Measurements from ENCODE around the gene GPR135. TPM values are rescaled to one million over a fixed set of nuclear protein-coding genes. Genes with fewer than 3 reads are reported as not detected.
A peak's percentile ranks its signal among the peaks of the same experiment; 100 is the strongest.

GPR135 gene
- total and polyA plus RNA-seq, 3 experiments from 2014 or later = 0.64 to 0.90 (median 0.73) TPM

DNA sequence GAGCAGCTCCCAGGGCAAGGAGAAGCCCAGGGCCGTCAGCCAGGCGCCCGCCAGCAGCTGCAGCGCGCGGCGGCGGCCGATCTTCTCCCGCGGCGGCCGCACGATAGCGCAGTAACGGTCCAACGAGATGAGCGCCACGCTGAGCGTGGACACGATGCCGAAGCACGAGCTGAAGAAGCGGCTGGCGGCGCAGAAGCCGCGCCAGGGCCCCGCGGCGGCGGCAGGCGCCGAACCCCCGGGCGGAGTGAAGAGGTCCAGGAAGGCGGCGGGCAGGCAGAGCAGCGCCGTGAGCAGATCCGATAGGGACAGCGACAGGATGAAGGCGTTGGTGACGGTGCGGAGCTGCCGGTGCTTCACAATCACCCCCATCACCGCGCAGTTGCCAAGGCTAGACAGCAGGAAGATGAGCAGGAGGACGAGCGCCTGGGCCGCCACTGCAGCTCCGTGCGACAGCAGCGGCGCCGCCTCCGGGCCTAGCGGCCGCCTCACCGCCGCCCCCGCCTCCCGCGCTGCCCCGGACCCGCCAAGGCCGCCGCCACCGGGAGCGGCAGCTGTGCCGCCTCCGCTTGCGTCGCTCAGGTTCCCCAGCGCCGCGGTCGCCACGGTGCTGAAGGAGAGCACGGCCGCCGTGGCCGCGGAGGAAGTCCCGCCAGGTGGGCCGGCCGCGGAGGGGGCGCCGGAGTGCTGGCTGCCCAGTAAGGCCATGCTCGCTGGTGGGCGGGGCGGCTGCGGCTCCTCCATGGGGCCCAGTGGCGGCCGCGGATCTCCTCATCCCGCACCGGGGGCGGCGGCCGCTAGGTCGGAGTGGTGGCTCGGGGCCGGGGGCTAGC lies 479 bp downstream of the GPR135 start:
- Histone ChIP-seq H3K4me3 (ENCODE audit: low read length) (peak overlapping the region; percentile 55), H3K27me3 (ENCODE audit: insufficient read depth, low read length, poor library complexity, severe bottlenecking) (no peaks in the 10 kb centered on the region), H3K4me1 (ENCODE audit: insufficient read depth, low read length) (peaks cover 9% of the 10 kb centered on the region), H3K9me3 (ENCODE audit: low read length) (no peaks in the 10 kb centered on the region), H3K36me3 (ENCODE audit: insufficient read depth, low read length) (no peaks in the 10 kb centered on the region), H3K27ac (ENCODE audit: low read depth, low read length) (peak overlapping the region; percentile 25)
- ChIA-PET CTCF (interaction anchor here (1.5 to 3.3 kb wide), 2 partner anchors 19 to 21 kb away, joined by 4 to 15 read pairs; partner anchors contain the start of genes JKAMP and L3HYPDH), POLR2A (interaction anchor here (1.0 to 3.6 kb wide), 2 partner anchors 19 to 783 kb away, joined by 3 to 24 read pairs; partner anchors contain the start of genes JKAMP and L3HYPDH)
- DNase-seq = peak; percentile 39 to 76 (median 60)
- Mint-ChIP-seq H3K4me3 (peak overlapping the region; percentile 88 to 95 (median 89)), H3K36me3 (peaks cover 0 to 2% (median 1%) of the 10 kb centered on the region in 3 donors), H3K27ac (peak overlapping the region in 7 of 8 donors; percentile 84 to 93 (median 91)), H3K9me3 (no peaks in the 10 kb centered on the region), H3K27me3 (peaks cover 0 to 7% of the 10 kb centered on the region in 2 donors), H3K4me1 (peaks cover 6 to 21% (median 12%) of the 10 kb centered on the region in 3 donors)

DNA sequence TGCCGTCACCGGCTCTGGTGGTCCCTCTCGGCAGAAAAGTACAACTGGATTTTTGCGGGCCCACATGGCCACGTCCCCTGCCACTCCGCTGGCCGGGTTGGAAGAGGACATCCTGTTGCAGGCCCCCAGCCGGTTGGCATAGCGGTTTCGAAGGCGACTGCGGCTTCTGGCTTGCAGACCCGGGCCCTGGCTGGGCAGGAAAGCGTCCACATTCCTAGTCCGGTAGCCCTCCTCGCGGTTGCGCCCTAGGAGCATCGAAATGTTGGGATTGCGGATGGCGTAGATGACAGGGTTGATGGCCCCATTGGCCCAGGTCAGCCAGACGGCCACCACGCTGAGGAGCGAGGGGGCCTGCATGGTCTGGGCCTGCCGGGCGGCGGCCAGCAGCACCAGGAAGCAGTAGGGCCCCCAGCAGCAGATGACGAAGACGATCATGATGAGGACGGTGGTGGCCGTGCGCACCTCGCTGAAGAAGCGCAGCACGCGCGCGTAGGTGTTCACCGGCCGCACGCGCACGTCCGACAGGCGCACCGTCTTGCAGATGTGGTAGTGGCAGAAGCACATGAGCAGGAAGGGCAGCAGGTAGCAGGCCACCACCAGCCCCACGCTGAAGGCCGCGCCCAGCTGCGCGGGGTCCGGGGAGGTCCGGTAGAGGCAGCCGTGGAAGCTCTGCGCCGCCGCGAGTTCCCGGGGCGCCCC lies 1.2 kb downstream of the GPR135 start:
- Mint-ChIP-seq H3K9me3 (no peaks in the 10 kb centered on the region), H3K27ac (peak overlapping the region; percentile 62 to 92 (median 82)), H3K4me1 (peaks cover 6 to 21% (median 12%) of the 10 kb centered on the region in 3 donors), H3K36me3 (peaks cover 0 to 2% (median 1%) of the 10 kb centered on the region in 3 donors), H3K4me3 (peak overlapping the region; percentile 88 to 95 (median 88)), H3K27me3 (peaks cover 0 to 7% of the 10 kb centered on the region in 2 donors)
- peak overlapping the region; percentile 25 for H3K27ac ChIP-seq (ENCODE audit: low read depth, low read length)
- ChIA-PET POLR2A (interaction anchor here (3.6 kb wide), 1 partner anchor 20 kb away, joined by 24 read pairs; the partner anchor contains the start of genes JKAMP and L3HYPDH), CTCF (interaction anchor here (1.3 to 3.3 kb wide), 3 partner anchors 19 to 275 kb away, joined by 3 to 15 read pairs (median 4); partner anchors contain the start of genes DAAM1, JKAMP and L3HYPDH)
- no peaks in the 10 kb centered on the region for H3K27me3 ChIP-seq (ENCODE audit: insufficient read depth, low read length, poor library complexity, severe bottlenecking)
- peak overlapping the region; percentile 55 for H3K4me3 ChIP-seq (ENCODE audit: low read length)
- H3K9me3 ChIP-seq (ENCODE audit: low read length) = no peaks in the 10 kb centered on the region
- H3K4me1 ChIP-seq (ENCODE audit: insufficient read depth, low read length) = peaks cover 9% of the 10 kb centered on the region
- no peaks in the 10 kb centered on the region for H3K36me3 ChIP-seq (ENCODE audit: insufficient read depth, low read length)
- peak in 2 of 5 donors; percentile 15 to 49 for DNase-seq

- DNase-seq = no peak
- Histone ChIP-seq H3K9me3 (ENCODE audit: low read length) (no peaks in the 10 kb centered on the region), H3K4me1 (ENCODE audit: insufficient read depth, low read length) (peaks cover 9% of the 10 kb centered on the region), H3K36me3 (ENCODE audit: insufficient read depth, low read length) (no peaks in the 10 kb centered on the region), H3K27me3 (ENCODE audit: insufficient read depth, low read length, poor library complexity, severe bottlenecking) (no peaks in the 10 kb centered on the region), H3K27ac (ENCODE audit: low read depth, low read length) (no peak overlapping the region), H3K4me3 (ENCODE audit: low read length) (no peak overlapping the region)
- H3K4me3 Mint-ChIP-seq = no peak overlapping the region
- ChIA-PET CTCF (no interaction called here), POLR2A (no interaction called here)
- peaks cover 0 to 1% (median 0%) of the 10 kb centered on the region in 5 donors for H3K9me3 Mint-ChIP-seq
- H3K4me1 Mint-ChIP-seq = peaks cover 6 to 21% (median 12%) of the 10 kb centered on the region in 3 donors
- peaks cover 0 to 12% of the 10 kb centered on the region in 2 donors for H3K27me3 Mint-ChIP-seq
- no peak overlapping the region for H3K27ac Mint-ChIP-seq
- H3K36me3 Mint-ChIP-seq = peaks cover 6 to 11% (median 9%) of the 10 kb centered on the region in 3 donors
Observed at GRCh38 chr14:59461891-59462290, 3.3 kb downstream of the GPR135 start.

- POLR2A ChIA-PET = no interaction called here
- Histone ChIP-seq H3K36me3 (ENCODE audit: insufficient read depth, low read length) (no peaks in the 10 kb centered on the region), H3K4me3 (ENCODE audit: low read length) (no peak overlapping the region), H3K27me3 (ENCODE audit: insufficient read depth, low read length, poor library complexity, severe bottlenecking) (no peaks in the 10 kb centered on the region), H3K9me3 (ENCODE audit: low read length) (no peaks in the 10 kb centered on the region), H3K4me1 (ENCODE audit: insufficient read depth, low read length) (peaks cover 9% of the 10 kb centered on the region), H3K27ac (ENCODE audit: low read depth, low read length) (no peak overlapping the region)
- Mint-ChIP-seq H3K4me1 (peaks cover 4 to 13% (median 7%) of the 10 kb centered on the region in 3 donors), H3K27ac (no peak overlapping the region), H3K27me3 (peaks cover 1 to 13% of the 10 kb centered on the region in 2 donors), H3K9me3 (peaks cover 0 to 1% (median 0%) of the 10 kb centered on the region in 5 donors), H3K4me3 (peak overlapping the region in 1 of 7 donors; percentile 25), H3K36me3 (peaks cover 12 to 22% (median 17%) of the 10 kb centered on the region in 3 donors)
- CTCF ChIA-PET = interaction anchor here (1.4 kb wide), 1 partner anchor 9 kb away, joined by 3 read pairs; no protein-coding TSS in a partner anchor
- DNase-seq = no peak
Observed at GRCh38 chr14:59460378-59460777, 4.8 kb downstream of the GPR135 start.

- ChIA-PET POLR2A (interaction anchor here (0.6 kb wide), 1 partner anchor 90 kb away, joined by 3 read pairs; no protein-coding TSS in a partner anchor), CTCF (interaction anchor here (2.0 kb wide), 1 partner anchor 14 kb away, joined by 6 read pairs; no protein-coding TSS in a partner anchor)
- Mint-ChIP-seq H3K4me1 (peaks cover 2 to 3% (median 3%) of the 10 kb centered on the region in 3 donors), H3K36me3 (peaks cover 12 to 27% (median 17%) of the 10 kb centered on the region in 3 donors), H3K27ac (no peak overlapping the region), H3K4me3 (no peak overlapping the region), H3K9me3 (peaks cover 0 to 1% (median 0%) of the 10 kb centered on the region in 5 donors), H3K27me3 (peaks cover 1 to 13% of the 10 kb centered on the region in 2 donors)
- H3K4me1 ChIP-seq (ENCODE audit: insufficient read depth, low read length) = peaks cover 2% of the 10 kb centered on the region
- no peaks in the 10 kb centered on the region for H3K9me3 ChIP-seq (ENCODE audit: low read length)
- no peak for DNase-seq
- no peak overlapping the region for H3K27ac ChIP-seq (ENCODE audit: low read depth, low read length)
- no peaks in the 10 kb centered on the region for H3K27me3 ChIP-seq (ENCODE audit: insufficient read depth, low read length, poor library complexity, severe bottlenecking)
- H3K4me3 ChIP-seq (ENCODE audit: low read length) = no peak overlapping the region
- H3K36me3 ChIP-seq (ENCODE audit: insufficient read depth, low read length) = no peaks in the 10 kb centered on the region
Observed at GRCh38 chr14:59458486-59458885, 6.7 kb downstream of the GPR135 start.

DNA sequence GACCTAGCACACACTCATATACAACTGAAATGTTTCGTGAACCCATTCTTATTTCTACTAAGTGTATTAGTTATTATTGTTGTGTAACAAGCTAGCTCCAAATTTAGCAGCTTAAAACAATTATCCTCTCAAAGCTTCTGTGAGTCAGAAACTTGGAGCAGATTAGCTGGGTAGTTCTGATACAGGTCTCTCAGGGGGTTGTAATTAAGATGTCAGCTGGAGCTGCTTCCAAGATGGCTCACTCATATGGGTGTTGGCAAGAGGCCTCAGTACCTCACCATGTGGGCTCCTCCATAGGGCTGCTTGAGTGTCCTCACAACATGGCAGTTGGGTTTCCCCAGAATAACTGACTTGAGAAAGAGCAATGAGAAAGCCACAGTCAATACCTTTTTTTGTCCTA lies 9.8 kb downstream of the GPR135 start:
- Histone ChIP-seq H3K36me3 (ENCODE audit: insufficient read depth, low read length) (no peaks in the 10 kb centered on the region), H3K9me3 (ENCODE audit: low read length) (no peaks in the 10 kb centered on the region), H3K4me3 (ENCODE audit: low read length) (no peak overlapping the region), H3K27me3 (ENCODE audit: insufficient read depth, low read length, poor library complexity, severe bottlenecking) (no peaks in the 10 kb centered on the region), H3K4me1 (ENCODE audit: insufficient read depth, low read length) (no peaks in the 10 kb centered on the region), H3K27ac (ENCODE audit: low read depth, low read length) (no peak overlapping the region)
- Mint-ChIP-seq H3K36me3 (peaks cover 12 to 33% (median 17%) of the 10 kb centered on the region in 3 donors), H3K4me3 (no peak overlapping the region), H3K9me3 (peaks cover 0 to 1% (median 0%) of the 10 kb centered on the region in 5 donors), H3K27me3 (peaks cover 1 to 8% of the 10 kb centered on the region in 2 donors), H3K27ac (no peak overlapping the region), H3K4me1 (no peaks in the 10 kb centered on the region)
- POLR2A ChIA-PET = no interaction called here
- no peak for DNase-seq
- CTCF ChIA-PET = interaction anchor here (1.5 kb wide), 1 partner anchor 121 kb away, joined by 4 read pairs; the partner anchor contains the start of gene CCDC175

DNA sequence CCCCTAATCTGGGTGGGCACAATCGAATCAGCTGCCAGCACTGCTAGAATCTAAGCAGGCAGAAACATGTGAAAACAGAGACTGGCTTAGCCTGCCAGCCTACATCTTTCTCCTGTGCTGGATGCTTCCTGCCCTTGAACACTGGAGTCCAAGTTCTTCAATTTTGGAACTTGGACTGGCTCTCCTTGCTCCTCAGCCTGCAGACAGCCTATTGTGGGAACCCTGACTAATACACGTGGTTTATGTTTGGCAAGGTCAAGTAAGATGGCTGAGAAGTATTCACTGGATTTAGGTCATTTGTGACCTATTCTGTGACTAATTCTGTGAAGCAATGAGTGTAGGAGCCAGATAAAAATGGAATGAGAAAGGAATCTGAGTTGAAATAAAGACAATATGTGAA lies 11.0 kb downstream of the GPR135 start:
- Mint-ChIP-seq H3K4me3 (no peak overlapping the region), H3K4me1 (no peaks in the 10 kb centered on the region), H3K36me3 (peaks cover 12 to 33% (median 17%) of the 10 kb centered on the region in 3 donors), H3K27me3 (peaks cover 1 to 7% of the 10 kb centered on the region in 2 donors), H3K9me3 (peaks cover 0 to 1% (median 0%) of the 10 kb centered on the region in 5 donors), H3K27ac (no peak overlapping the region)
- H3K4me1 ChIP-seq (ENCODE audit: insufficient read depth, low read length) = no peaks in the 10 kb centered on the region
- no peak overlapping the region for H3K4me3 ChIP-seq (ENCODE audit: low read length)
- H3K27ac ChIP-seq (ENCODE audit: low read depth, low read length) = no peak overlapping the region
- POLR2A ChIA-PET = no interaction called here
- H3K9me3 ChIP-seq (ENCODE audit: low read length) = no peaks in the 10 kb centered on the region
- no peaks in the 10 kb centered on the region for H3K36me3 ChIP-seq (ENCODE audit: insufficient read depth, low read length)
- no peaks in the 10 kb centered on the region for H3K27me3 ChIP-seq (ENCODE audit: insufficient read depth, low read length, poor library complexity, severe bottlenecking)
- CTCF ChIA-PET = interaction anchor here (1.5 kb wide), 1 partner anchor 123 kb away, joined by 4 read pairs; the partner anchor contains the start of gene CCDC175
- DNase-seq = no peak

Measured in CD8-positive, alpha-beta memory T cell (primary cell).